HG03442 (cell line): ENCODE results near the gene AGBL4.

Experiments used
- ATAC-seq: cut with Tn5 transposase; IDR thresholded peaks from one replicate; pipeline ENCODE4 v1.9.1; 2021; ENCODE audit warnings: mild to moderate bottlenecking, moderate library complexity; ENCODE audit not compliant: unreplicated experiment

AGBL4 gene

DNA sequence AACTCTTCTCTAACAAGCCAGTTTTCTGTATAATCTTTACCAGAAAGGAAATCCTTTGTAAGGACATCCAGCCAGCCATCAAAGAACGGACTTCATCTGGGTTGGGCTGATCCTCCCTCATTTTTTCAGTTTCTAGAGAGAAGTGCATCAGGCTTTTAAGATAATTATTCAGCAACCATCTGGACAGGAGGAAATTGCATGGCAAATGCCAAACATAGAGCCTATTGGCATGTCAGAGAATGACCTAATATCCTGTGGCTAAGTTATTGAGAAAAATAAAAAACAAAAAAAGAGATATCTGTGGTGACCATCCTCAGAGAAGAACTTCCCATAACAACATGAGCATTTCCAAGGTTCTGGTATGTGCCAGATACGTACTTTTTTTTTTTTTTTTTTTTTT is 1172.1 kb downstream of the AGBL4 start:
- no peak for ATAC-seq

DNA sequence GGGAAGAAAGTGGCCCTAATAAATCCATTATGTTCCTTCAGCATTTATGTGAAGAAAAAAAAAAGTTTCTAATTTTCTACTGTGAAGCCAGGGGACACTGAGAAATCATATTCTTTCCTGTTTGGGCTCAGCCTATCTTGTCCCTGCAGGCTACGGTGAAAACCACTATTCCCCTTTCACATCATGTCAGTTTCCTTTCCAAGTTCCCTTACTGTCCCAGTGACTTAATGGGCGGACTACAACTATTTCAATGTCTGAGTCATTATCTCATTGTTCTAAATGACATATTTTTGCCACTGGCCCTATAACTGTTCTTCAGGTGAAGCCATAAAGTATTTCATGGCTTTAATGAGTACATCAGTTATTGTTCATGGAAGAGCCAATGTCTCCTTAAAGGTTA is 1175.7 kb downstream of the AGBL4 start:
- ATAC-seq = no peak

DNA sequence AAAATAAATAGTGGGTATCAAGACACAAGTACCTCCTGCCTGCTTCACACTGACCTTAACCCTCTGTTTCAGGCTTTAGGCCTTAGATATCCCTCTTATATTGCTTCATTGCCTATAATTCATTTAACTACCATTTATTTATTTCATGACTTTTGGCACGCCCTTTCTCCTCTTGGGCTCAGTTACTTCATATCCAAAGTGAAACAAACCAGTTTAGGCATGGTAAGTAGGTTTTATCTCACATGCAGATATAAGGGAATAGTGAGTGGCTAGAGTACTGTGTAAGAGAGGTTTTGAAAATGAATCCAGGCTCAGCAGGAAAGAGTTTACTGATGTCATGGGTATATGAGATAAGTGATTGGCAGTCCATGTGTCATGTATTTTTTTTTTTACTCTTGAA is 1177.3 kb downstream of the AGBL4 start:
- ATAC-seq = no peak

DNA sequence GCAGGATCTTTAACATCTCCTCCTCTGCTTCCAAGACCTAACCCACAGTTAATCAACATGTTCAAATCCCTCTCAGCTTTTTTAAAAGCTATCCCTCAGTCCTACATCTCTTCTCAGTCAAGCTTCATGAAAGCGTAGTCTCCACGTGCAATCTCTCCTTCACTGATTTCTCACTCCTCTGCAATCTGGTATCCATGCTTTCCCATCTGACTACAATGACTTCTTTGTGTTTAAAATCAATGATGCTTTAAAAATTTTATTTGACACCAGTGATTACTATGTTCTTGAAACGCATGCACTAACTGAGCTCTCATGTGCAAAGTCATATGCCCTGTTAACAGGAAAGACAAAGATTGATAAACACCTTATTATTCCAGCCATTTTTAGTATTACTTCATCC is 1179.6 kb downstream of the AGBL4 start:
- ATAC-seq = no peak

DNA sequence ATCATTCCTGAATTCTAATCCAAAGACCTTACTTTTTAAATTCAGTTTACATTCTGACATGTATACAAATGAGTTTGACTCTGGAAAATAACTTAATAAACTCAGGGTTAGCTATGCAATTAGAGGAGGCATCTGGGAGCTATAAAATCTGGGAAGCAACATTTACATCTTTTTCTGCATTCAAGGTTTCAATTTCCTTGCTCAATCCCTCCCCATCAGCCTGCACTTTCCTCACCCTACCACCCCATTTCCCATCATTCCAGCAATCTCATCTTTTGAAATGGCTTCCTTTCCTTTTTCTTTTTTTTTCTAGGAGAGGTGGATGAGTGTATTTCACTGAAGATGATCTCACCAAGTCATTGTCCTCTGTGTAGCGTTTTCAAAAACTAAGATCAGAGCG is 1181.8 kb downstream of the AGBL4 start:
- no peak for ATAC-seq

DNA sequence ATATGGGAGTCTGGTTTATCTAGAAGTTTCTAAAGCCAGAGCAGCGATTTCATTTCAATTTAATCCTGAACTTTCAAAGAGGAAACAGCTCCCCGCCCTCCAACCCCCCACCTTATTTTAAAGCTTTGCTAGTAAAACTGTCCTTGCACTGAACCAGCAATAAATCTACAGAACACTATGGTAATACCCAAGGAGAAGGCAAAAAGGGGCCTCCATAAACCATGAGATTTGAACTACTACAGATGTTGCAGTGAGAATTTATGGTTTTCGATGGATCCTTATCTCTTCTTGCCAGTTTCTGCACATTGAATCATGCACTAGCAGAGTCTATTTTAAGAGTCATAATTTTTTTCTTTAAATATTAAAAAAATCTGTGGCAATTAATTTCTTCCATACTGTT is 1182.3 kb downstream of the AGBL4 start:
- ATAC-seq = no peak

DNA sequence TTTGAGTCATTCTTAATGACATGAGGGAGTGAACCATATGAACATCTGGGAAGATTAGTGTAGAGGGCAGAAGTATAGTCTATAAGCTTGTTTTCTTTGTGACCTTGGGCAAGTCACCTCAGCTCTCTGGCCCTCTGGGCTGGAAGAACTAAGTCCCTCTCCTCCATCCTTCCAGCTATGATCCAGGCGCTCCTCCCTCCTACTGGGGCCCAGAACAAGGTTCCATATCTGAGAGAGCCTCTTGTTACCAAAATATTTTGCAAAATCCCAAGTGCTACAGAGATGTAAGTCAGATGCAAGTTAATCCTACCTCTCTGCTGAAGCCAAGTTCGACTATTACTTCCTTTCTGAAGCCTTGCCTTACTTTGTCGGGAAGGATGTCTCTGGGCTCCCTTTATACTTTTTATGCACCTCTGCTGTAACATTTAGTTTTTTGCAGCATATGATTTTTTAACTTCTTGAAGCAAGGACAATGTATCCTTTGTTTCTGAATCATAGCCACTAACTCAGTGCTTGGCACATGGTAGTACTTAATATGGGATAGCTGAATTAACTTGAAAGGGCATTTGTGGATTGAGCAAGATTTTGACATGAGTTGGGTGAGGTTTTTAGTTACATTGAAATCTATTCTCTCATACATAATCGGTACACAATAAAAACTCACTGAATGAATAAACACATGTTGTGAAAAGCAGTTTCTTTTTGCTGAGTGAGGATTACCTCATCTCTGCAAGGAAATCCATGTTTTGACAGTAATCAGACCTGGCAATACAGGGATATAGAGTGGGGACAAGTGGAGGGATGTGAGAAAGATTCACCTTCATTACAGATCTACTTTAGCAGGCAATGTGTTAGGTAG is 1192.4 kb downstream of the AGBL4 start:
- no peak for ATAC-seq

DNA sequence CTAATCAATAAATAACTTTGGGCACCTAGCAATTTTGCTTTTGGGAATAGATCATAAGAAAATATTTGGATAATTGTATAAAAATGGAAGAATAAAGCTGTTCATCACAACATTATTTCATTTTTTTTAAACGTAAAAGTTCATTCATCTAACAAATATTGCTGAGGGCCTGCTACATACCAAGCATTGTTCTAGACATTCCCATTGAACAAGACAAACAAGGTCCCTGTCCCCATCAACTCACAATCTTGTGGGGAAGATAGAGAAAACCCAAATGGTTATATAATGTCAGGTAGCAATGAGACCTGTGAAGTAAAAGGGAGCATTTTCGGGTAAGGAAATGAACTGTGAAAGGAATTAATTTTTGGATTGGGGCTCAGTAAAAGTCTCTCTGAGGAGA is 1193.0 kb downstream of the AGBL4 start:
- no peak for ATAC-seq

DNA sequence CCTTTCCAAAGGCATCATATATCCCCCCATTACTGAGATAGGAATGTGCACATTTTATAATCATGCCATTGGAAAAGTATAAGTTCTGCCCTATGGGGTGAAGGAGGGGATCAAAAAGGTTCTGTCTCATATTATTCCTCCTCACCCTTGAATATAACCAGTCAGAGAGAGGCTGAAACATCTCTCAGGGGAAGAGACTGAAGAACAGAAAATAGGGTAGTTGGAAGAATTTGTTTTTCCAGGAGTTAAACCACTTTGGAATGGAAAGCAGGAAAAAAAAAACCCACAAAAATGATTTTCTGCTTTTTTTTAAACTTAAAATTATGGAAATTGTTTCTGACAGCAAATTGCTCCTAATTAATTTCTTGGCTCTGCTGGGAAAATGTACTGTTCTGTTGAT is 1194.3 kb downstream of the AGBL4 start:
- ATAC-seq = no peak

DNA sequence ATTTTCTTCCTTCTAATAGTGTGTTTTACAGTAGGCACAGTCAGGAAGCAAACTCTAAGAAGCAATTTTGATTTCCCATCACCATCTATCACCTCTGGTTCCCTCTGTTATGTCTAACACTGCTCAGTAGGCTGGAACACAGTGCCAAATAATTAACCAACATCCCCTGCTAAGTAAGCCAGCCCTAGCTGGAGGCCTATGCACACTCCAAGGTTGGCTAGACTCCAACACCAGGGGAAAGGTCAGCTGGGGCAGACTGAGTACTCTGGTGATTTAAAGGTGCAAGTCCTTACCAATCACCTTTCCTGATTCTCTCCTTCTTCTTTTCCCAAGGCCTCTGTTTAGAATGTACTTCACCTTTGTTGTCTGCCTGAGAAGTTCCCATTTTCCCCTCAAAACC is 1200.6 kb downstream of the AGBL4 start:
- ATAC-seq = no peak

DNA sequence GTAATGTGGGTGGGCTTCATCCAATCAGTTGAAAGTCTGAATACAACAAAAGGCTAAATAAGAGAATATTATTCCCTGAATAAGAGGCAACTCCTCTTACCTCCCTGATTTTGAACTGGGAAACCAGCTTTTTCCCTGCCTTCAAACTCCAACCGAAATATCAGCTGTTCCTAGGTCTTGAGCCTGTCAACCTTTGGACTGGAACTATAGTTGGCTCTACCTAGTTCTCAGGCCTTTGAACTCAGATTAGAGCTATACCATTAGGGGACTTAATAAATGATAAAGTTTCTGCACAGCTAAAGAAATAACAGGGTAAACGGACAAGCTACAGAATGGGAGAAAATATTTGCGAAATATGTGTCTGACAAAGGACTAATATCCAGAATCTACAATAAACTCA is 1203.3 kb downstream of the AGBL4 start:
- ATAC-seq = no peak

DNA sequence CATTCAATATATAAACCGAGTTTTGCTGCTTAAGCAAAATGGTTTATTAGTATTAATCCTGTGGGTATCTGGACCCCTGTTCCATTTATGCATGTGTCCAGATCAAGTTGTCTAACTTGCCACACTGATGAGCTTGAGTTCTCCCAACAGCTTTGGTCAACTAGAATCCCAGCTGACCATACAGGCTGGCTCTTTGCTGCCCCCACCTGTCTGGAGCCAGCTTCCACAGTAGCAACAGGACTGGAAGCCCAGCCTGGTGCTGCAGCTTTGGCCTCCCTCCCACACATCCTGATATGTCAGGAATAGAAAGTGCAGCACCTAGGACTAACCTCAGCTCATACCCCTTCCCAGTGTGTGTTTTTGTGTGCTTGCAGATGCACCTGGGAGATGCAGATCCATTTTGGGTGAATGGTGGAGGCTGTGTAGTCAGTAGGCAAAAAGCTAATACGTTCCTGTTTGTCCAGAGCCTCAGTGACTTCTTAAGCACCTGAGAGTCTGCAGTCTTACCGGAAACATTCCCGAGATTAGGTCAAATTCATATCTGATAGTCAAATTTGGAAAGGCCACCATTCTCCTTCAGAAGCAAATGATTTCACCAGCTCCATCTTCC is 1206.1 kb downstream of the AGBL4 start:
- ATAC-seq = peak; percentile 75

DNA sequence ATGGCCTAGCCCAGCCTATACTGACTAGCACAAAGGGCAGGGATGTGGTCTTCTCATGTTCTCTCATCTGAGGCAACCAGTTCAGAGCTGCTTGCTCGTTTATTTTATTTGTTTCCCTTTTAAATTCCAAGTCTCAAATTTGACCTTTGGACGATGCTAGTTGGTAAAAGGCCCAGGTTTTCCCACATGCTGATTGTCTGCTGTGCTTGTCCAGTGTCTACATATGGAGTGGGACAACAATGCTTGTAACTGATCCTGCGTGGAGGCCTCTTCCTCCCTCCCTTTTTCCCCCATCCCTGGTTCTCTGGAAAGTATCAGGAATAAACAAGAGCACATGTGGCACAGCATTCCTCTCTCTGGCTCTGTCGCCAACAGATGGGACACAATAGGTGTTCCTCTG is 1213.0 kb downstream of the AGBL4 start:
- ATAC-seq = no peak

DNA sequence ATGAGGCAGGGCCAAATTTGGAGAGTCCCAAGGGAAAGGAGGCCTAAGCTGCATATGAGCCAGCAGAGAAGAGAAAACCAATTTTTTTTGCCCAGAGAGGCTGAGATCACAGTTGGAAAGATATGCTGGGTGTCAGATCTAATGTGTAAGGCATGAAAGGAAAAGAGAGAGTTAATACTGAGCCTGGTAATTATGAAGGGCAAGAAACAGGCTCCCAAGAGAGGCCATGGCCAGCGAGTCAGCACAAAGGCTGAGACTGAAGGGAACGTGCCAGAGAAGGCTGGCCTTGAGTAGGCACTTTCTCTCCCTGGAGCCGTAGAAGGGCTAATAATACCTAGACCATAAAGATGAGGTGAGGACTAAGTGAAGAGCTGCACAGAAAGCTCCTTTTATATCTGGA is 1215.3 kb downstream of the AGBL4 start:
- no peak for ATAC-seq

DNA sequence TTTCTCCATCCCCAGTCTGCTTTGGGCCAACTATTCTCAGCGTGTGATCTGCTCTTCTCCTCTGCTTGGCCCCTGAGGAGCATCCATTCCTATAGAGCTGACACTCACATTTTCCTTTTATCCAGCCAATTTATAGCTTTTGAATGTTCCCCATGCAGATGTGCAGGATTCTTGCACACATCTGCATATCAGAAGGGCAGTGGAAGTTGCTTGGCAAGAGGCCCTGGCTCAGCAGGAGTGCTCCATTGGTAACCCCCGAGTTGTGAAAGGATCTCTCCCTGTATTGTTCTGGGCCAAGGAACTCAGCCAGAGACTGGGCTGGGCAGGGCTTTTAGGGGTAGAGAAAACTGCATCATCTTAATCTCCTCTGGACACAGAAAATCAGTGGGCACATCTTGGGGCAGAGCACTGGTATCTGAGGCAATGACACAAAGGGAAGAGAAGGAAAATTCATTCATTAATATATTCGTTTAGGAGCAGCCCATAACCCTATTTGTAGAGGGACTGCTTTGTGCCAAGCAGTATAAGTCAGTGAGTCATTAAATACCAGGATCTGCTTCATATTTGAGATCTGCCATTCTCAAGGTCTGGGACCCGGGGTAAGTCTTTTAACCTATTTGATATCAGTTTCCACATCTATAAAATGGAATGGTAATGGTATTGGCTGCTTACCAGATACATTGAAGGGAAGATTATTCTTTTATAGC is 1216.0 kb downstream of the AGBL4 start:
- ATAC-seq = no peak

DNA sequence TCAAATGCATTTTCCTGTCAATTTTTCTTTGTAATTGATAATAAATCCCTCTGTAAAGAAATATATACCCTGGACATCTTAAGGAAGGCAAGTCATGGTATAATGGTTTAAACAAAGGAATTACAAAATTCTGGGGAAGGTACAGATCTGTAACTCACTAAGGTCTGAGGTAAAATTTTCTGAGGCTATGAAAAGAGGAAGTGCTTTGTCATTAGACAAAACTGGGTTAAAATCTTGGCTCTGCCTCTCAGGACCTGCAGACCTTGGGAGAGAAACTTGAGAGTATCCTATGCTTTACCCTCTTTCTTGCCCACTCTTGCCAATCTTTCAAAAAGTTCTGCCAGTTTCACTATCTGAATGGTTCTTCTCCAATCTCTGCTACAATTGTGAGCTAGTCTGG is 1220.3 kb downstream of the AGBL4 start:
- no peak for ATAC-seq

DNA sequence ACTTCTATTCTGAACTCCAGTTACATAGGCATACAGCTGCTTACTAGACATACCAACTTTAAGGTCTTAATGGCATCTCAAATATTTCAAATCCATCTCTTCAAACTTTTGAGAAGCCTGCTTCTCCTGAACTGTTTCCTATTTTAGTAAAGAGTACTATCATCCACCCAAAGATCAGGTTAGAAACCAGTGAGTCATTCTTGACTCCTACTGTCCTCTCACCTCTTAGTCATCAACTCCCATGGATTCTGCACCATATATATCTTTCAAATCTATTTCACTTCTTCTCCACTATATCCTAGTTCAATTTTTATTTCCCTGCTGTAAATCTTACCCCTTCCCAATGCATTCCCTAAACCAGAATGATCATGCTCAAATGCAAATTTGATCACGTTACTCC is 1228.9 kb downstream of the AGBL4 start:
- ATAC-seq = no peak

DNA sequence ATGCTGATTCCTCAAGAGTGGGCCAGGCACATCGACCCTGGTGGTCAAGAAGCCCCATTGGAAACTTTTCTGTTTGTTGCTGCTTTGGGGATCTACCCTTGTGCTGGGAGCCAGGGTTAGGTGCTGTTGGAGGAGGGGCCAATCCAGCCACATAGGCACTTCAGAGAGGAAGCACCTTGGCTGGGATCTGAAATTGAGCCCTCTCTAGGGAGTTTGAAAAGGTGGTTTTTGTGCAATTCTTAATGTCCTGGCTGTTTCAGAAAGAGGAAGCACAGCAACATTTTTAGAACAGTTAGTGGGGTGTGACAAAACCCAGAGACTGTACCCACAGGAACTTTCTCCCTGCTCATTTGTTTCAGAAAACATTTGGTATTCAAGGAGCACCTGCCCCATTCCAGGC is 1229.9 kb downstream of the AGBL4 start:
- peak; percentile 88 for ATAC-seq

DNA sequence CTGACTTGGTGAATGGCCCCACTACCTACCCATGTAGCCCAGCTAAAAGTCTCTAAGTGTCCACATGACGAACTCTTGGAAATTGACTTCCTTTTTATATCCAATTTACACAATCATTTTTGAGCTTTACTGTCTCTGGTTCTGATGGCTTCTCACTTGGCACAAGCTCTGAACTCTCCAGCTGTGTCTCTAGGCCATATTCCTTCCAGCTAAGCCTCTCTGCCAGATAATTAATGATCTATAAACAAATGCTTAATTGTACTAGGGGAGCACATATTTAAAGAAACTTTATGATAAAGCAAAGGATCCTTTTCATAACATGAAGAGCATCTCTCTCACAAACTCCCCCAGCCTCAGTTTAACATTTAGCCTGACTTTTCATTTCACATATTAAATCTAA is 1230.8 kb downstream of the AGBL4 start:
- no peak for ATAC-seq

DNA sequence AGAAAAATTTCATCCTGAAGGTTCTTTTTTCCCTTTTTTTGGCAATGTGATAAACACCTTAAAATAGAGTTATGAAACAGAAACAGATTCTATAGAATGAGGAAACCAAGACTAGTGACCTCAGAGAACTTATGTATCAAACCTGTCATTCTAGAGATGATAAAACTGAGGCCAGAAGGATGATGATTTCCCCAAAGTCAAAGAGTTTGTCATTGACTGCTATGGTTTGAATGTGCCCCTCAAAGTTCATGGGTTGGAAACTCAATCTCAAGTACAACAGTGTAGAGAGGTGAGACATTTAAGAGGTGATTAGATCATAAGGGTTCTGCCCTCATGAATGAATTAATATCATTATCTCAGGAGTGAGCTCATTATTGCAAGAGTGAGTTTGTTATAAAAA is 1233.4 kb downstream of the AGBL4 start:
- ATAC-seq = no peak

DNA sequence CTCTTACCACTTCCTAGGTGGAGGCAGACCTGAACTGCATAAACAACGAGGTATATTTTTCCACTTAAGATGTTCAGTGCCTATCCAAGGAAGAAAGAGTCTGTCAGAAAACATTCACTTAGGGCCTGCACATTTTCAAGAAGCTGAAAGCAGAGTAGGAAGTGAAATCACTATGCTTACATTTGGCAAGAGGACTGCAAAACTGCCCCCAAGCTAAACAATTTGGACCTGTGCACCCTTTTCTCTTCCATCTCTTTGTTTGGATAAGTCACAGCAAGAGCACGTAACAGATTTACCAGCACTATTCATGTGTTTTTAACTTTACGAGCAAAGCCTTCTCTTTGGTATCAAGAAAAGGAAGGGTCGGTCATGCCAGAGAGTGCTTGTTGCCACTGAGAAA is 1233.9 kb downstream of the AGBL4 start:
- no peak for ATAC-seq

DNA sequence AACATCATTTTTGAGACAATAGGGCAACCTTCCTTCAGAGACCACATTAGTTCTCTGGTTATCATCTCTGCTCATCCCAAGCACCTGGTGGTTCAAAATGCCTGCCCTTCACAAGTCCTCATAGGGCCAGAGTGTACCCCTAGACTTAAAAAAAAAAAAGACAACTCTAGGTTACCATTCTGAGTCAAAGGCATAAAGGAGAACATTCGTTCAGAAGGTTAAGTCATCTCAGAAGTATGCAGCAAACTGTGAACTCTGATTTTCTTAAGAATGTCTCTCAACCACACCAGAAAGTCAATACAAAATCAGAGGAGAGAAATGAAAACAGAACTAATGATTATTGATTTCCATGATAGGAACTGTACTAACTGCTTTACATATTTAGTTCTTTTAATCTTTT is 1237.9 kb downstream of the AGBL4 start:
- peak; percentile 45 for ATAC-seq
